A673 (cell line): Measurements from ENCODE around the gene WDR20. TPM values are rescaled to one million over a fixed set of nuclear protein-coding genes. Genes with fewer than 3 reads are reported as not detected.

ENCODE experiments used
- BruUV-seq: library from RNA; stranded (reverse); fragments of 400-500 nt; replicated peaks from 2 replicates; lab custom pipeline; 2021; lab: Mats Ljungman, UMichigan
- CTCF ChIA-PET: fragments of 300-600 bp; sonication (Branson Sonifier 250); formaldehyde crosslinking; loops from one replicate; lab custom pipeline; 2022; ENCODE audit warnings: antibody characterized with exemption; lab: Charles Lee
- POLR2A ChIA-PET: fragments of 300-600 bp; sonication (Branson Sonifier 250); formaldehyde crosslinking; loops from one replicate; lab custom pipeline; 2022; ENCODE audit warnings: antibody characterized with exemption; ENCODE audit not compliant: low non-redundant PET; lab: Charles Lee
- DNase-seq: peaks from one replicate; pipeline ENCODE4 v3.0.0-alpha.2; 2015; ENCODE audit warnings: low spot score
- H3K27ac ChIP-seq: fragments of 200-600 bp; sonication (generic); 2 replicates; pipeline ENCODE4 v1.5.1; 2016; ENCODE audit warnings: mixed run types, low read depth, mild to moderate bottlenecking, mixed read lengths, antibody characterized with exemption, low read length; ENCODE audit not compliant: poor library complexity, severe bottlenecking
- H3K27me3 ChIP-seq: fragments of 200-600 bp; sonication (generic); replicated peaks from 2 replicates; pipeline ENCODE4 v1.6.1; 2017; ENCODE audit warnings: mixed run types, low read depth, mild to moderate bottlenecking, mixed read lengths, antibody characterized with exemption, low read length; ENCODE audit not compliant: insufficient read depth, poor library complexity
- H3K36me3 ChIP-seq: fragments of 200-600 bp; sonication (generic); 2 replicates; pipeline ENCODE4 v1.6.1; 2016; ENCODE audit warnings: mixed run types, mild to moderate bottlenecking, mixed read lengths, antibody characterized with exemption, low read length; ENCODE audit not compliant: insufficient read depth, poor library complexity, severe bottlenecking
- H3K4me1 ChIP-seq: fragments of 200-600 bp; sonication (generic); 2 replicates; pipeline ENCODE4 v1.6.1; 2017; ENCODE audit warnings: mixed run types, mild to moderate bottlenecking, mixed read lengths, antibody characterized with exemption, low read length; ENCODE audit not compliant: insufficient read depth, poor library complexity, severe bottlenecking
- H3K4me3 ChIP-seq: fragments of 200-600 bp; sonication (generic); 2 replicates; pipeline ENCODE4 v1.5.1; 2016; ENCODE audit warnings: low read depth, mixed run types, mild to moderate bottlenecking, mixed read lengths, low read length; ENCODE audit not compliant: poor library complexity, severe bottlenecking
- H3K9me3 ChIP-seq: fragments of 200-600 bp; sonication (generic); 2 replicates; pipeline ENCODE4 v1.6.1; 2016; ENCODE audit warnings: mixed run types, low read depth, mild to moderate bottlenecking, mixed read lengths, antibody characterized with exemption, low read length; ENCODE audit not compliant: poor library complexity, severe bottlenecking
- EZH2 ChIP-seq: fragments of 200-600 bp; sonication (generic); IDR thresholded peaks from 2 replicates; pipeline ENCODE4 v1.6.1; 2017; ENCODE audit warnings: borderline replicate concordance, low read depth, mild to moderate bottlenecking, mixed read lengths, antibody characterized with exemption, low read length; ENCODE audit not compliant: poor library complexity, severe bottlenecking
- intact Hi-C: fragments of 100-400 bp; cut with micrococcal nuclease; formaldehyde crosslinking; loops from one replicate; pipeline ENCODE4 v1.10.0; 2022; ENCODE audit not compliant: unreplicated experiment
- total RNA-seq: library from RNA; stranded (reverse); gene quantifications from 2 replicates; pipeline ENCODE4 v1.2.3, GENCODE V29; 2021
- TF ChIP-seq, protein P1 (sequence below): fragments of 300-800, 200-600 bp; sonication (generic); conservative IDR thresholded peaks from 2 replicates; pipeline ENCODE4 v1.5.1; 2017; ENCODE audit warnings: low read depth, mild to moderate bottlenecking, antibody characterized with exemption, low read length, moderate library complexity, mixed read lengths

The WDR20 gene
- total RNA-seq, 1 experiment from 2014 or later = 28.3 TPM

DNA sequence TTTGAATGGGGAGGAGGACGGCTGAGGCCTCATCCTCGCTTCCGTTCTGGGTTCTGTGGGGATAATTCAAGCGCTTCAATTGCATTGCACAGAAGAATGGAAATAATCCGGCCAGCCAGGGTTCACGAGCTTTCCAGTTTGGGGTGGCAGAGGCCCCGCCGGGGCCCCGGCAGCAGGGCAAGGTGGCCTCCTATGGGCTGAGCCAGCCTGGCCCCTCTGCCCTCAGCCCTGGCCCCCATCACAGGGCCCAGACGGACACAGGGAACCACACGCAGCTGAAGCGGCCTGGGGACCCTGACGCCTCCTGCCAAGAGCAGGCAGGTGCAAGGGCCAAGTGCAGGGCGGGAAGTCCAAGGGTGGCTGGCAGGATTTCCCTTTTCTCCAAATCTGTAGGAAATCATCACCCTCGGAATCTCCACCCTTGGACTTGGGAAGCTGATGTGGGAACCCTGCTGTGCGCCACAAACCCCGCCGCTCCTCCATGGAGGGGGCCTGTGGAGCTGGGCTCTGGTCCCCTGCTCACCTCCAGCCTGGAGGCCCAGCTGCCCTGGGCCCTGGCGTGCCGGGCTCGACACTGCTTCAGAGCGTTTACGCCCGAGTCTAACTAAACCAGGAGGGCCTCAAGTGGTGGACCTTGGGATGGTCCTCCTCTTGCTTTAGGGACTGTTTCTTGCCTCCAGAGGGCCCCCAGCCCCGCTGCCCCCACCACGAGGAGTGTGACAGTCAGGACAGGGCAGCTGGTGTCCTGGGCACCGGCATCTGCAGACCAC, 86.8 kb downstream of the WDR20 start:
- Histone ChIP-seq H3K4me3 (no peak overlapping the region), H3K27me3 (no peaks in the 10 kb centered on the region), H3K36me3 (no peaks in the 10 kb centered on the region), H3K9me3 (no peaks in the 10 kb centered on the region), H3K27ac (peak overlapping the region; percentile 67), H3K4me1 (peaks cover 14% of the 10 kb centered on the region)
- ChIA-PET POLR2A (no interaction called here), CTCF (no interaction called here)
- intact Hi-C loops = no loop called here
- TF ChIP-seq, protein P1, sequence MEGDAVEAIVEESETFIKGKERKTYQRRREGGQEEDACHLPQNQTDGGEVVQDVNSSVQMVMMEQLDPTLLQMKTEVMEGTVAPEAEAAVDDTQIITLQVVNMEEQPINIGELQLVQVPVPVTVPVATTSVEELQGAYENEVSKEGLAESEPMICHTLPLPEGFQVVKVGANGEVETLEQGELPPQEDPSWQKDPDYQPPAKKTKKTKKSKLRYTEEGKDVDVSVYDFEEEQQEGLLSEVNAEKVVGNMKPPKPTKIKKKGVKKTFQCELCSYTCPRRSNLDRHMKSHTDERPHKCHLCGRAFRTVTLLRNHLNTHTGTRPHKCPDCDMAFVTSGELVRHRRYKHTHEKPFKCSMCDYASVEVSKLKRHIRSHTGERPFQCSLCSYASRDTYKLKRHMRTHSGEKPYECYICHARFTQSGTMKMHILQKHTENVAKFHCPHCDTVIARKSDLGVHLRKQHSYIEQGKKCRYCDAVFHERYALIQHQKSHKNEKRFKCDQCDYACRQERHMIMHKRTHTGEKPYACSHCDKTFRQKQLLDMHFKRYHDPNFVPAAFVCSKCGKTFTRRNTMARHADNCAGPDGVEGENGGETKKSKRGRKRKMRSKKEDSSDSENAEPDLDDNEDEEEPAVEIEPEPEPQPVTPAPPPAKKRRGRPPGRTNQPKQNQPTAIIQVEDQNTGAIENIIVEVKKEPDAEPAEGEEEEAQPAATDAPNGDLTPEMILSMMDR = no peak
- TF ChIP-seq EZH2 = no peak
- no TSS peak for BruUV-seq
- DNase-seq = no peak

DNA sequence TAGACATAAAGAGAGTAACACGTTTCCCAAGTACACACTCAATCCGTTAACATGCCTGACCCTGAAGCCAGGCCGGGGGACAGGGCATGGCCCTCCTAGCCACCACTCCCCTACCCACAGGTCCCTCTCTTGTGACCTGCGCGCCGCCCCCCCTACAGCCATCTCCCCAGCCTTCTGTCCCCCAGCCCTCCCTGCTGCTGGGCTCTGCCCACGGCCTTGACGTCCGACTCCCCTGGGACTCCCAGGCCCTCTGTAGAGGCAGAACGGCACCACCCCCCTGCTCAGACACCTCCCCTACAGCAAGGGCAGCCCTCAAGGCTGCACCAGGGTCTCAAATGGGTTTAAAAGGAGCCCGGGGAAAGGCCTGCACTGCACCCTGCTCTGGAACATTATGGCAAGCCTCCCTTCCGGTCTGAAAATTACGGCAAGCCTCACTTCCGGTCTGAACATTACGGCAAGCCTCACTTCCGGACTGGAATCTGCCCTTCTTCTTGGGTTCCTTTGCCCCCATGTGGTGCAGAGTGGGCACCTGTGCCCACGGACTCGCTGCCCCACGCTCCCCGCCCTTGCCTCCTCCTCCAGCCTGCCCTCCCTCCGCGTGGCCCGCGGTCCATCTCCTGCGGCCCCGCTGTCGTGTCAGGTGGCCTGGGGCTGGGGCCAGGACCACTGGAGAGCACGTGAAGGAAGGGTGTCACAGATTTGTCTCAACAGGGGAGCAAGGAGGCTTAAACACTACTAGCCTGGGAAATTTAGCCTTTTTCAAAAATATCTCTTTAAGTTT, 87.7 kb downstream of the WDR20 start:
- CTCF ChIA-PET = no interaction called here
- BruUV-seq = no TSS peak
- DNase-seq = peak; percentile 47

DNA sequence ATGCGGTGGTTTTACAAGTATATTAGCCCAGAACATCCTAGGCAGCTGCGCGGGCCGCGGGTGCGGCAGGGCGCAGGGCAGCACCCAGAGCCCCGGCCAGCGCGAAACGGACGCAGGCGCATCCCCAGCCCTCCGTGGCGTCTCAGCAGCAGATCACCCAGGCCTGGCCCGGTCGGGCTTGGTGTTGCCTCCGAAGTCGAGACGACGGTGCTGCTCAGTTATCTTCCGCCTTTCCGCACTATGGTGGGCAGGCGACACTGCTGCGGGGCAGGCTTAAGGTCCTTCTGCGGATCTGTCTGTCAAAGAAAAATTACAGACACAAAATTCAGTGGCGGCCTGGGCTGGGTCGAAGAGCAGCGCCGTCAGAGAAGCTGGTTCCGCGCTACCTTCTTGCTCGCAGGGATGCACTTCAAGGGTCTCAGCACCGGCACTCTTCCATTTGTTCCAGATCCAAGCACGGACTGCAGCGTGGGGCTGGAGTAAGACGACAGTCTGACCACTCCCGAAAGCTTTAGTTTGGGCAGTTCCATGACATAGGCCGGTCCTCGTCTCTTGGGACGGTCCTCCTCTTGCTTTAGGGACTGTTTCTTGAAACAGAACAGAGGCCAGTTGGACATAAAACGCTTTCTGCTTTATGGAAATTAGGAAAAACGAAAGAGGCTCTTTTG, 89.5 kb downstream of the WDR20 start:
- intact Hi-C loops = no loop called here
- no peaks in the 10 kb centered on the region for H3K27me3 ChIP-seq
- TF ChIP-seq EZH2 = no peak
- no peak for DNase-seq
- no TSS peak for BruUV-seq
- H3K4me1 ChIP-seq = peaks cover 13% of the 10 kb centered on the region
- ChIA-PET CTCF (no interaction called here), POLR2A (no interaction called here)
- H3K27ac ChIP-seq = no peak overlapping the region
- no peaks in the 10 kb centered on the region for H3K36me3 ChIP-seq
- no peaks in the 10 kb centered on the region for H3K9me3 ChIP-seq
- H3K4me3 ChIP-seq = no peak overlapping the region

More for the DNA sequence above, 87.7 kb downstream of the WDR20 start:
- H3K9me3 ChIP-seq = no peaks in the 10 kb centered on the region
- H3K4me1 ChIP-seq = peaks cover 7% of the 10 kb centered on the region
- H3K27me3 ChIP-seq = no peaks in the 10 kb centered on the region
- H3K4me3 ChIP-seq = no peak overlapping the region
- no peak for TF ChIP-seq EZH2
- TF ChIP-seq, protein P1 = no peak
- H3K27ac ChIP-seq = peak overlapping the region; percentile 67
- no peaks in the 10 kb centered on the region for H3K36me3 ChIP-seq
- POLR2A ChIA-PET = no interaction called here
- intact Hi-C loops = no loop called here
